Caco-2 (cell line): ENCODE measurements around the gene CDH13. TPM values are rescaled to one million over a fixed set of nuclear protein-coding genes. Genes with fewer than 3 reads are reported as not detected.

Experiments used
- BruUV-seq: library from RNA; stranded (reverse); fragments of 400-500 nt; replicated peaks from 2 replicates; lab custom pipeline; 2021; lab: Mats Ljungman, UMichigan
- CTCF ChIA-PET: fragments of 300-600 bp; sonication (Branson Sonifier 250); formaldehyde crosslinking; loops from one replicate; lab custom pipeline; 2022; ENCODE audit warnings: antibody characterized with exemption; lab: Charles Lee
- POLR2A ChIA-PET: fragments of 300-600 bp; sonication (Branson Sonifier 250); formaldehyde crosslinking; loops from one replicate; lab custom pipeline; 2022; ENCODE audit warnings: antibody characterized with exemption; lab: Charles Lee
- DNase-seq, 2 experiments: peaks; one replicate each; pipeline versions ENCODE4 v3.0.0 to v3.0.0-alpha.2; 2020 to 2022
- H3K27me3 ChIP-seq: replicated peaks from 2 replicates; pipeline ENCODE4 v1.6.0; 2011; ENCODE audit warnings: low read length; ENCODE audit not compliant: control insufficient read depth, insufficient read depth
- H3K36me3 ChIP-seq: 2 replicates; pipeline ENCODE4 v1.5.1; 2011; ENCODE audit warnings: low read length; ENCODE audit not compliant: control insufficient read depth, insufficient read depth
- H3K4me1 ChIP-seq: fragments of 250-450 bp; sonication (Bioruptor Pico); 2 replicates; pipeline ENCODE4 v1.5.1; 2020; ENCODE audit warnings: mild to moderate bottlenecking
- H3K4me3 ChIP-seq: 2 replicates; pipeline ENCODE4 v1.5.1; 2011; ENCODE audit warnings: low read depth, mild to moderate bottlenecking, control low read depth, low read length
- H3K9me3 ChIP-seq: fragments of 250-450 bp; sonication (Bioruptor Pico); 2 replicates; pipeline ENCODE4 v1.5.1; 2020; ENCODE audit warnings: mild to moderate bottlenecking, moderate library complexity
- H3K27ac Mint-ChIP-seq: one replicate; pipeline ENCODE4 v1.8.0; 2022; ENCODE audit warnings: mixed read lengths; ENCODE audit not compliant: unreplicated experiment
- H3K27me3 Mint-ChIP-seq: one replicate; pipeline ENCODE4 v1.8.0; 2022; ENCODE audit warnings: mixed read lengths; ENCODE audit not compliant: insufficient read depth, unreplicated experiment
- H3K36me3 Mint-ChIP-seq: one replicate; pipeline ENCODE4 v1.8.0; 2022; ENCODE audit warnings: mild to moderate bottlenecking, mixed read lengths; ENCODE audit not compliant: insufficient read depth, unreplicated experiment
- H3K4me1 Mint-ChIP-seq: one replicate; pipeline ENCODE4 v1.8.0; 2022; ENCODE audit warnings: low read depth, mixed read lengths; ENCODE audit not compliant: unreplicated experiment
- H3K4me3 Mint-ChIP-seq: one replicate; pipeline ENCODE4 v1.8.0; 2022; ENCODE audit warnings: mild to moderate bottlenecking, moderate library complexity, mixed read lengths; ENCODE audit not compliant: unreplicated experiment
- H3K9me3 Mint-ChIP-seq: one replicate; pipeline ENCODE4 v1.8.0; 2022; ENCODE audit warnings: mixed read lengths; ENCODE audit not compliant: unreplicated experiment
- intact Hi-C: fragments of 100-400 bp; cut with micrococcal nuclease; formaldehyde crosslinking; loops from one replicate; pipeline ENCODE4 v1.10.0; 2022; ENCODE audit not compliant: unreplicated experiment
- total RNA-seq: library from RNA; stranded (reverse); gene quantifications from 2 replicates; pipeline ENCODE4 v1.2.3, GENCODE V29; 2022
- TF ChIP-seq, protein P1 (sequence below), 2 experiments: fragments of 200-600 bp in 1 of 2; IDR thresholded peaks; 1 replicate in 1 of 2; 2 replicates in 1 of 2; pipeline versions ENCODE4 v1.5.1 to v1.8.0; 2011 to 2022; ENCODE audit warnings: antibody characterized with exemption in 1 of 2, control low read depth in 1 of 2, inconsistent platforms in 1 of 2, low read depth in 1 of 2, low read length in 1 of 2, mild to moderate bottlenecking in 1 of 2, moderate library complexity in 1 of 2; ENCODE audit not compliant: insufficient read depth in 1 of 2, severe bottlenecking in 1 of 2, unreplicated experiment in 1 of 2

Gene CDH13
- total RNA-seq, 1 experiment from 2014 or later = 2.2 TPM

DNA sequence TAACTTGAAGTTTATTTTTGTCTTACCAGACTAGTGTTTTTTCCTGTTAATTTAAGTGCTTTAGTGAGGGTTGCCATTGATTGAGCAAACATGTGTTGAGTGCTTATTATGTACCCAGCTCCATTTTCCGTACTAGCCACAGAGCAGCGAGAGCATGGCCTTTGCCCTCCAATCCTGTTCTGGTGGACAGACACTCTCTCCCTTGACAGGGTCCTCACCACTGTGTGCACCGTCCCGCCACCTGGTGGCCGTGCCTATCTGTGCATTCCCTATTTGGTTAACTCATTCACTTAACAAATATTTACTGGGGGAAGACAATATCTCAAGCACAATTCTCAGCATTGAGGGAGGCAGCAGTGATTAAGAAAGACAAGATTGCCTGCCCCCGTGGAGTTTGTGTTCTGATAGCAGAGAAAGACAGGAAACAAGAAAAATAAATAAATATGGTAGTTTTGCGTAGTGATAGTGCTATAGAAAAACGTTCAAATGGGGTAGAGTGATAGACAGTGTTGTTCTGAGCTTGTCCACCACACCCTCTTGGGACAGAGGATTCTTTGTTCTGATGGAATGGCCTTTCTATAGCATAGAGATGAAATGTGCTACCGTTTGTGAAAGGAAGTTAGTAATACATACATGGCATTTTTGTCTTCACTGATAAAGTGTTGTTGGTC, 13.0 kb downstream of the CDH13 start:
- DNase-seq = peak; percentile 78 to 84
- H3K36me3 Mint-ChIP-seq = no peaks in the 10 kb centered on the region
- BruUV-seq = no TSS peak
- no peaks in the 10 kb centered on the region for H3K9me3 ChIP-seq
- H3K4me3 Mint-ChIP-seq = peak overlapping the region; percentile 9
- TF ChIP-seq, protein P1, sequence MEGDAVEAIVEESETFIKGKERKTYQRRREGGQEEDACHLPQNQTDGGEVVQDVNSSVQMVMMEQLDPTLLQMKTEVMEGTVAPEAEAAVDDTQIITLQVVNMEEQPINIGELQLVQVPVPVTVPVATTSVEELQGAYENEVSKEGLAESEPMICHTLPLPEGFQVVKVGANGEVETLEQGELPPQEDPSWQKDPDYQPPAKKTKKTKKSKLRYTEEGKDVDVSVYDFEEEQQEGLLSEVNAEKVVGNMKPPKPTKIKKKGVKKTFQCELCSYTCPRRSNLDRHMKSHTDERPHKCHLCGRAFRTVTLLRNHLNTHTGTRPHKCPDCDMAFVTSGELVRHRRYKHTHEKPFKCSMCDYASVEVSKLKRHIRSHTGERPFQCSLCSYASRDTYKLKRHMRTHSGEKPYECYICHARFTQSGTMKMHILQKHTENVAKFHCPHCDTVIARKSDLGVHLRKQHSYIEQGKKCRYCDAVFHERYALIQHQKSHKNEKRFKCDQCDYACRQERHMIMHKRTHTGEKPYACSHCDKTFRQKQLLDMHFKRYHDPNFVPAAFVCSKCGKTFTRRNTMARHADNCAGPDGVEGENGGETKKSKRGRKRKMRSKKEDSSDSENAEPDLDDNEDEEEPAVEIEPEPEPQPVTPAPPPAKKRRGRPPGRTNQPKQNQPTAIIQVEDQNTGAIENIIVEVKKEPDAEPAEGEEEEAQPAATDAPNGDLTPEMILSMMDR (IDR thresholded peaks at IDR 0.05; ENCODE audit: insufficient read depth in 1 of 2, low read depth in 1 of 2, low read length in 1 of 2, severe bottlenecking in 1 of 2, unreplicated experiment in 1 of 2) = peak; percentile 93 to 95
- H3K36me3 ChIP-seq = no peaks in the 10 kb centered on the region
- ChIA-PET POLR2A (no interaction called here), CTCF (interaction anchor here (0.6 to 2.2 kb wide), 10 partner anchors 9 to 469 kb away, joined by 3 to 20 read pairs (median 3); no protein-coding TSS in a partner anchor)
- no peaks in the 10 kb centered on the region for H3K27me3 ChIP-seq
- H3K4me3 ChIP-seq = no peak overlapping the region
- H3K27me3 Mint-ChIP-seq = no peaks in the 10 kb centered on the region
- intact Hi-C loops = loop anchor here (1.0 kb wide), 2 partner anchors 36 to 376 kb away; no protein-coding TSS in a partner anchor
- H3K27ac Mint-ChIP-seq = no peak overlapping the region
- H3K9me3 Mint-ChIP-seq = no peaks in the 10 kb centered on the region
- peaks cover 39% of the 10 kb centered on the region for H3K4me1 ChIP-seq
- H3K4me1 Mint-ChIP-seq = peaks cover 32% of the 10 kb centered on the region

DNA sequence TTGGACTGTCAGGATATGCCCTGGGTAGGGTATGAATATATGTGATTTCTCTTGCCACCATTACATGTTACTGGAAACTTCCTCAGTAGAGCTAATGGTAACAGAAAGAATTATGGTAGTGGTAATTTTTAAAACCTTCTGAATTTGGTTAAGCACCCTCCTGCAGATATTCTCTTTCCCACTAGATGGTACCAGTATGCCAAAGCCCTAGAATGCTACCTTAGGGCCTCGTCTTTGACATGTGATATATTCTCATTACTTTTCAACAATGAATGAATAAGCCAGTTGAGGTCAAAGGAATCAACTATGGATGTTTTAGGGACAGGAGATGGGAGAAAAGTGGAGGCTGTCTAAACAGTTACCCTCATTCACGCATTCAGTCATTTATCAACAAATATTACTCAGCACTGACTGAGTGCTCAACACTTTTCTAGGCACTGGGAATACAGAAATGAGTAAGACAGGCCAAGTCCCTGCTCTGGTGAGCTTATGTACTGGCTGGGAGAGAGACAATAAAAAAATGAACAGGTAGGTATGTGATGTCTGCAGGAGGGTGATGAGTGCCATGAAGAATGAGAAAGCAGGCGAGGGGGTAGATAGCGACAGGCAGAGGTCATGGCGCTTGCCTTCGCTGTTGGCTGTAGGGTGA, 14.7 kb downstream of the CDH13 start:
- no peak overlapping the region for H3K4me3 ChIP-seq
- H3K27me3 ChIP-seq = no peaks in the 10 kb centered on the region
- no peaks in the 10 kb centered on the region for H3K36me3 Mint-ChIP-seq
- H3K4me1 ChIP-seq = peaks cover 56% of the 10 kb centered on the region
- no peaks in the 10 kb centered on the region for H3K27me3 Mint-ChIP-seq
- H3K9me3 Mint-ChIP-seq = peaks cover 4% of the 10 kb centered on the region
- TF ChIP-seq, protein P1 (IDR thresholded peaks at IDR 0.05; ENCODE audit: insufficient read depth in 1 of 2, low read depth in 1 of 2, low read length in 1 of 2, severe bottlenecking in 1 of 2, unreplicated experiment in 1 of 2) = peak; percentile 12 to 14
- peaks cover 43% of the 10 kb centered on the region for H3K4me1 Mint-ChIP-seq
- CTCF ChIA-PET = interaction anchor here (0.7 to 1.3 kb wide), 3 partner anchors 11 to 37 kb away, joined by 4 to 11 read pairs (median 4); no protein-coding TSS in a partner anchor
- no peak overlapping the region for H3K4me3 Mint-ChIP-seq
- BruUV-seq = no TSS peak
- POLR2A ChIA-PET = no interaction called here
- DNase-seq = peak in 1 of 2 experiments; percentile 11
- H3K27ac Mint-ChIP-seq = no peak overlapping the region
- no peaks in the 10 kb centered on the region for H3K9me3 ChIP-seq
- H3K36me3 ChIP-seq = no peaks in the 10 kb centered on the region
- intact Hi-C loops = no loop called here

DNA sequence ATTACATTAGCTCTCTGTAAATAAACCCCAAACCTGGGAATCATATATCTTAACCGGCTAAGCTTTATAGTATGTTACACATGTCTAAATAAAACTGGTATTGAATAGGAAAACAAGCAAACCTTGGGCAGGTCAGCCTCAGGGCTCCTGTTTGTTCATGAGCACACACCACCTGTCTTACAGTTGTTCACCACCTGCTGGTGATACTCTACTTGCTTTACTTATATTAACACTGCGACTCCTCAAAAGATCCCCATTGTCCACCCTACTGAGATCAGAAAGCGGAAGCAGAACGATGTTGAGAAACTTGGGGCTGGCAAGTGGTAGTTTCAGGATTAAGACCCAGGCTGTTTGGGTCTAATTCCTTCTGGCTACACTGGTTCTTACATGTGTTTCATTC, 16.4 kb downstream of the CDH13 start:
- DNase-seq = no peak
- H3K4me3 Mint-ChIP-seq = no peak overlapping the region
- TF ChIP-seq, protein P1 (IDR thresholded peaks at IDR 0.05; ENCODE audit: insufficient read depth in 1 of 2, low read depth in 1 of 2, low read length in 1 of 2, severe bottlenecking in 1 of 2, unreplicated experiment in 1 of 2) = no peak
- H3K9me3 ChIP-seq = no peaks in the 10 kb centered on the region
- H3K27me3 ChIP-seq = no peaks in the 10 kb centered on the region
- H3K4me1 Mint-ChIP-seq = peaks cover 47% of the 10 kb centered on the region
- no peaks in the 10 kb centered on the region for H3K36me3 ChIP-seq
- CTCF ChIA-PET = interaction anchor here (0.5 to 0.6 kb wide), 2 partner anchors 572 to 1271 kb away, joined by 3 to 4 read pairs; no protein-coding TSS in a partner anchor
- POLR2A ChIA-PET = no interaction called here
- H3K27me3 Mint-ChIP-seq = no peaks in the 10 kb centered on the region
- H3K9me3 Mint-ChIP-seq = peaks cover 10% of the 10 kb centered on the region
- H3K27ac Mint-ChIP-seq = no peak overlapping the region
- intact Hi-C loops = loop anchor here (2.0 kb wide), 1 partner anchor 96 kb away; no protein-coding TSS in a partner anchor
- peaks cover 62% of the 10 kb centered on the region for H3K4me1 ChIP-seq
- H3K4me3 ChIP-seq = no peak overlapping the region
- no peaks in the 10 kb centered on the region for H3K36me3 Mint-ChIP-seq
- BruUV-seq = no TSS peak
